ENCODE measurements around the gene DHX16. TPM values are rescaled to one million over a fixed set of nuclear protein-coding genes. Genes with fewer than 3 reads are reported as not detected.

The DHX16 gene
- total and polyA plus RNA-seq, 9 of the 15 experiments (the other 6 are each of a cell fraction or from before 2014, with no cell fraction given) = 14.6 to 66.1 (median 47.5) TPM

DNA sequence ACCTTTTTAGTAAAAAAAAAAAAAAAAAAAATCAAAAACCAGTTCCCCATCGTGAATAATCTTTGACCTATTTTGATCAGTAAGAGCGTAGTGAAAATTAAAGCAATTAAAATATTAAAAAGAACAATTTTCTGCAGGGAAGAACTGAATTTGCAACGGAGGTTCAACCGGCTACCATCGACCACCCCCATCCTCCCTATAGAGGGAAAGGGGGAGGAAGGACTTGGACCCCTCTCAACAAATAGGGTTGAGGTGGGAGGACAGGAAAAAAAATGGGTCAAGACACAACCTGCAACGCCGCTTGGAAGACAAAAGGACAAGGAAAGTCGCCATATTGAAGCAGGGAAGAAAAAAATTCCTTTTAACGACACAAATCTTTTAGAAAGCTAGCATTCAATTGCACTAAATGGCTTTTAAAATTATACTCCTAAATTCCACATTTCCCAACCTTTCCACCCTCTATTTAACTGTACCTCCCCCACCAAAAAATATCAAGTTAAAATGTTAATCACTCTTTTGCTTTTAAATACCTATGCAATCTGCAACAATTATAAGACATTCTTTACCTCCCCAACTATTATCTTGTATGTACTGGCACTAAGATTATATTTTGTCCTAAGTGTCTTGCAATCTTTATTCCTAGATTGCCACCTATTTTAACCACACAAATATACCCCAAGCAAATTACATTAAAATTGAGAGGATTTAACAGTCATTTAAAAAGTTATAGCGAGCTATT lies 57.4 kb downstream of the DHX16 start (continued):
- TF ChIP-seq JUND (IDR thresholded peaks at IDR 0.05; ENCODE audit: borderline replicate concordance, low read depth, low read length) = no peak
- TF ChIP-seq JUND (tag; IDR thresholded peaks at IDR 0.05; ENCODE audit: borderline replicate concordance, low read depth, low read length) = no peak
- no peak for TF ChIP-seq TOE1 (IDR thresholded peaks at IDR 0.05; ENCODE audit: borderline replicate concordance)
- no peak for TF ChIP-seq TOE1 (CRISPR knock-in tag; IDR thresholded peaks at IDR 0.05; ENCODE audit: borderline replicate concordance, low read depth)
- no peak for TF ChIP-seq PBX2 (CRISPR knock-in tag; IDR thresholded peaks at IDR 0.05; ENCODE audit: low read depth)
- TF ChIP-seq PBX2 (tag; conservative IDR thresholded peaks at IDR 0.05; ENCODE audit: low read depth) = peak; percentile 50; the same call in 1 of the 2 replicates
- no peak for TF ChIP-seq NFYB (IDR thresholded peaks at IDR 0.05; ENCODE audit: extremely low read depth, insufficient read length)
- TF ChIP-seq MNT (conservative IDR thresholded peaks at IDR 0.05) = 0 out of 4 replicates have a peak, but pooled peaks of 1 of the 2 experiments have one; percentile 34
- peak; percentile 93; the same call in 1 of the 2 replicates for TF ChIP-seq SMAD3 (CRISPR knock-in tag; conservative IDR thresholded peaks at IDR 0.05)
- TF ChIP-seq ZNF140 (CRISPR knock-in tag; IDR thresholded peaks at IDR 0.05) = no peak
- TF ChIP-seq GTF2F1 (IDR thresholded peaks at IDR 0.05; ENCODE audit: low read depth, low read length) = 0 out of 2 replicates have a peak, but pooled peaks have one; percentile 62
- TF ChIP-seq POLR2H (tag; IDR thresholded peaks at IDR 0.05; ENCODE audit: low read depth) = peak; percentile 98
- TF ChIP-seq, protein P1, sequence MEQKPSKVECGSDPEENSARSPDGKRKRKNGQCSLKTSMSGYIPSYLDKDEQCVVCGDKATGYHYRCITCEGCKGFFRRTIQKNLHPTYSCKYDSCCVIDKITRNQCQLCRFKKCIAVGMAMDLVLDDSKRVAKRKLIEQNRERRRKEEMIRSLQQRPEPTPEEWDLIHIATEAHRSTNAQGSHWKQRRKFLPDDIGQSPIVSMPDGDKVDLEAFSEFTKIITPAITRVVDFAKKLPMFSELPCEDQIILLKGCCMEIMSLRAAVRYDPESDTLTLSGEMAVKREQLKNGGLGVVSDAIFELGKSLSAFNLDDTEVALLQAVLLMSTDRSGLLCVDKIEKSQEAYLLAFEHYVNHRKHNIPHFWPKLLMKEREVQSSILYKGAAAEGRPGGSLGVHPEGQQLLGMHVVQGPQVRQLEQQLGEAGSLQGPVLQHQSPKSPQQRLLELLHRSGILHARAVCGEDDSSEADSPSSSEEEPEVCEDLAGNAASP (IDR thresholded peaks at IDR 0.05) = no peak
- TF ChIP-seq MYC (IDR thresholded peaks at IDR 0.05; ENCODE audit: low read depth, low read length) = no peak
- peak; percentile 90 for TF ChIP-seq MYC (CRISPR knock-in tag; IDR thresholded peaks at IDR 0.05; ENCODE audit: borderline replicate concordance, low read depth)
- no peak for TF ChIP-seq RBM34 (IDR thresholded peaks at IDR 0.05; ENCODE audit: borderline replicate concordance, insufficient read depth, low read length)
- TF ChIP-seq ZNF41 (CRISPR knock-in tag; conservative IDR thresholded peaks at IDR 0.05) = peak; percentile 75
- peak; percentile 81; the same call in 1 of the 2 replicates for TF ChIP-seq ZNF445 (CRISPR knock-in tag; IDR thresholded peaks at IDR 0.05; ENCODE audit: low read depth)
- TF ChIP-seq ZNF830 (CRISPR knock-in tag; IDR thresholded peaks at IDR 0.05) = peak; percentile 83; the same call in 1 of the 2 replicates
- TF ChIP-seq MECOM (CRISPR knock-in tag; IDR thresholded peaks at IDR 0.05) = peak; percentile 41; the same call in 1 of the 2 replicates
- TF ChIP-seq ZNF143 (CRISPR knock-in tag; IDR thresholded peaks at IDR 0.05) = no peak
- peak; percentile 87 for TF ChIP-seq ZNF644 (tag; IDR thresholded peaks at IDR 0.05; ENCODE audit: low read depth)
- TF ChIP-seq SRF (CRISPR knock-in tag; IDR thresholded peaks at IDR 0.05) = peak in 1 of 2 experiments; percentile 75; a peak in 1 of 4 replicates

Measured in K562 (cell line).